H1 (cell line): ENCODE measurements around the gene CTSS. TPM values are rescaled to one million over a fixed set of nuclear protein-coding genes. Genes with fewer than 3 reads are reported as not detected.

Source experiments
- CTCF ChIA-PET: fragments of 300-600 bp; sonication (Branson Sonifier 250); formaldehyde crosslinking; loops from one replicate; lab custom pipeline; 2021; ENCODE audit not compliant: partially characterized antibody; lab: Charles Lee
- POLR2A ChIA-PET: fragments of 300-600 bp; sonication (Branson Sonifier 250); formaldehyde crosslinking; loops from one replicate; lab custom pipeline; 2021; ENCODE audit warnings: inconsistent platforms; ENCODE audit not compliant: partially characterized antibody; lab: Charles Lee
- DNase-seq, 2 experiments: peaks; one replicate each; pipeline versions ENCODE4 v3.0.0 to v3.0.0-alpha.2; 2010 to 2022; ENCODE audit warnings: low spot score in 2 of 2, low read depth in 1 of 2, mixed read lengths in 1 of 2
- FAIRE-seq: peaks from 2 replicates; lab custom pipeline; 2011; peaks lifted over from hg19 to GRCh38; lab: Jason Lieb, UNC
- H2AFZ ChIP-seq: 2 replicates; pipeline ENCODE4 v1.8.1; 2012; ENCODE audit warnings: low read length, inconsistent platforms
- H2AK5ac ChIP-seq: 2 replicates; pipeline ENCODE4 v1.6.1; 2013; ENCODE audit warnings: low read depth, low read length
- H2BK120ac ChIP-seq: replicated peaks from 2 replicates; pipeline ENCODE3; 2013; ENCODE audit warnings: low read depth, low read length, inconsistent platforms
- H2BK12ac ChIP-seq: 2 replicates; pipeline ENCODE4 v1.6.1; 2013; ENCODE audit warnings: low read depth, low read length
- H2BK15ac ChIP-seq: 2 replicates; pipeline ENCODE4 v1.6.1; 2013; ENCODE audit warnings: low read length
- H2BK20ac ChIP-seq: 2 replicates; pipeline ENCODE4 v1.6.1; 2013; ENCODE audit warnings: low read length
- H2BK5ac ChIP-seq: 2 replicates; pipeline ENCODE4 v1.6.1; 2013; ENCODE audit warnings: low read depth, low read length
- H3K14ac ChIP-seq: 2 replicates; pipeline ENCODE4 v1.6.1; 2013; ENCODE audit warnings: inconsistent platforms; ENCODE audit not compliant: insufficient read length
- H3K18ac ChIP-seq: 2 replicates; pipeline ENCODE4 v1.6.1; 2013; ENCODE audit warnings: low read length; ENCODE audit errors: extremely low read depth
- H3K23ac ChIP-seq: 2 replicates; pipeline ENCODE4 v1.6.1; 2013; ENCODE audit warnings: inconsistent platforms; ENCODE audit not compliant: insufficient read length
- H3K23me2 ChIP-seq: 2 replicates; pipeline ENCODE4 v1.6.1; 2013; ENCODE audit warnings: low read depth, low read length
- H3K27ac ChIP-seq: 2 replicates; pipeline ENCODE4 v1.6.1; 2011; ENCODE audit warnings: low read depth, low read length, inconsistent platforms
- H3K27me3 ChIP-seq, 4 experiments: replicated peaks in 1 of 4; 1 replicate in 1 of 4; 2 replicates in 3 of 4; pipeline versions ENCODE4 v1.6.1 to v1.8.1; 2011 to 2013; ENCODE audit warnings: low read length in 3 of 4, mild to moderate bottlenecking in 3 of 4, inconsistent platforms in 2 of 4, mixed read lengths in 2 of 4, moderate library complexity in 1 of 4; ENCODE audit not compliant: control insufficient read depth in 3 of 4, insufficient read depth in 3 of 4; ENCODE audit errors: extremely low read depth in 1 of 4
- H3K36me3 ChIP-seq, 4 experiments: 2 replicates each; pipeline versions ENCODE4 v1.6.1 to v1.8.1; 2011 to 2013; ENCODE audit warnings: mild to moderate bottlenecking in 4 of 4, low read length in 3 of 4, moderate library complexity in 2 of 4, control low read depth in 1 of 4, inconsistent platforms in 1 of 4; ENCODE audit not compliant: insufficient read depth in 4 of 4, control insufficient read depth in 2 of 4
- H3K4ac ChIP-seq: replicated peaks from 2 replicates; pipeline ENCODE3; 2013; ENCODE audit warnings: low read length, low read depth, mixed read lengths, inconsistent platforms; ENCODE audit not compliant: insufficient read length
- H3K4me1 ChIP-seq, 4 experiments: replicated peaks in 1 of 4; 1 replicate in 1 of 4; 2 replicates in 3 of 4; pipeline versions ENCODE4 v1.6.1 to v1.8.1; 2011 to 2013; ENCODE audit warnings: low read length in 3 of 4, inconsistent platforms in 2 of 4, mixed read lengths in 1 of 4; ENCODE audit not compliant: insufficient read depth in 4 of 4, control insufficient read depth in 3 of 4
- H3K4me2 ChIP-seq, 2 experiments: 2 replicates each; pipeline versions ENCODE4 v1.6.1 to v1.8.1; 2011 to 2013; ENCODE audit warnings: low read depth in 2 of 2, low read length in 2 of 2, control low read depth in 1 of 2, inconsistent platforms in 1 of 2, mild to moderate bottlenecking in 1 of 2; ENCODE audit not compliant: insufficient read depth in 1 of 2
- H3K4me3 ChIP-seq, 4 experiments: fragments of 200-600, 300-600 bp in 1 of 4; sonication (generic), shearing (Covaris generic), sonication (Bioruptor Twin) in 1 of 4; 2 replicates each; pipeline versions ENCODE4 v1.5.1 to v1.8.1; 2011 to 2016; ENCODE audit warnings: low read length in 4 of 4, low read depth in 3 of 4, control low read depth in 2 of 4, inconsistent platforms in 2 of 4, mild to moderate bottlenecking in 2 of 4, mixed read lengths in 1 of 4, moderate library complexity in 1 of 4; ENCODE audit not compliant: insufficient read depth in 2 of 4; ENCODE audit errors: extremely low read depth in 1 of 4
- H3K56ac ChIP-seq: replicated peaks from 2 replicates; pipeline ENCODE3; 2013; ENCODE audit warnings: low read depth, mild to moderate bottlenecking, mixed read lengths, low read length, inconsistent platforms; ENCODE audit not compliant: insufficient read length
- H3K79me1 ChIP-seq: 2 replicates; pipeline ENCODE4 v1.6.1; 2013; ENCODE audit warnings: low read depth, low read length, control low read depth
- H3K79me2 ChIP-seq, 2 experiments: 2 replicates each; pipeline versions ENCODE4 v1.6.1 to v1.8.1; 2012 to 2013; ENCODE audit warnings: low read length in 2 of 2, mild to moderate bottlenecking in 2 of 2, inconsistent platforms in 1 of 2; ENCODE audit not compliant: insufficient read depth in 2 of 2, control insufficient read depth in 1 of 2
- H3K9ac ChIP-seq, 4 experiments: replicated peaks in 1 of 4; 1 replicate in 1 of 4; 2 replicates in 3 of 4; pipeline versions ENCODE4 v1.6.1 to v1.8.1; 2011 to 2013; ENCODE audit warnings: low read depth in 3 of 4, low read length in 3 of 4, control low read depth in 2 of 4, mild to moderate bottlenecking in 2 of 4, moderate library complexity in 2 of 4, inconsistent platforms in 1 of 4; ENCODE audit errors: extremely low read depth in 1 of 4
- H3K9me3 ChIP-seq, 2 experiments: 2 replicates each; pipeline versions ENCODE4 v1.6.1 to v1.8.1; 2012 to 2013; ENCODE audit warnings: mild to moderate bottlenecking in 2 of 2, moderate library complexity in 2 of 2, control low read depth in 1 of 2, inconsistent platforms in 1 of 2, low read depth in 1 of 2, low read length in 1 of 2, mixed read lengths in 1 of 2; ENCODE audit not compliant: insufficient read depth in 2 of 2
- H4K20me1 ChIP-seq, 2 experiments: replicated peaks in 1 of 2; 2 replicates each; pipeline versions ENCODE3 to v1.8.1; 2011 to 2013; ENCODE audit warnings: inconsistent platforms in 2 of 2, low read length in 2 of 2, mild to moderate bottlenecking in 1 of 2; ENCODE audit not compliant: insufficient read depth in 2 of 2, control insufficient read depth in 1 of 2
- H4K5ac ChIP-seq: 2 replicates; pipeline ENCODE4 v1.6.1; 2013; ENCODE audit warnings: low read length, low read depth, mixed read lengths, inconsistent platforms; ENCODE audit not compliant: insufficient read length
- H4K8ac ChIP-seq: 2 replicates; pipeline ENCODE4 v1.8.0; 2013; ENCODE audit warnings: mild to moderate bottlenecking, moderate library complexity, low read length, inconsistent platforms; ENCODE audit not compliant: insufficient read depth; ENCODE audit errors: extremely low read depth
- H4K91ac ChIP-seq: replicated peaks from 2 replicates; pipeline ENCODE3; 2013; ENCODE audit warnings: low read length, mixed read lengths, inconsistent platforms; ENCODE audit not compliant: insufficient read length
- NRF1 ChIP-seq: IDR thresholded peaks from 2 replicates; pipeline ENCODE4 v1.6.1; 2011; ENCODE audit warnings: mild to moderate bottlenecking, low read depth, low read length, improper control_type of control experiment
- TAF1 ChIP-seq: IDR thresholded peaks from 2 replicates; pipeline ENCODE4 v1.6.1; 2011; ENCODE audit warnings: mild to moderate bottlenecking, low read depth, low read length
- WGBS, 2 experiments: shearing (Covaris generic) in 1 of 2; methylation state at CpG; one replicate each; pipeline versions ENCODE4 v1.1.6 to v1.1.7; 2013 to 2015; ENCODE audit warnings: low lambda C conversion rate in 2 of 2, mixed read lengths in 2 of 2, inconsistent platforms in 1 of 2, low coverage in 1 of 2, missing lambda C conversion rate in 1 of 2; ENCODE audit not compliant: insufficient replicate concordance in 2 of 2, insufficient coverage in 1 of 2, insufficient read length in 1 of 2; ENCODE audit errors: extremely low coverage in 1 of 2, missing lambda C conversion rate in 1 of 2; 5-methylcytosine and 5-hydroxymethylcytosine counted together
- polyA plus RNA-seq, 7 experiments: library from polyadenylated mRNA; depleted of rRNA in 3 of 7; stranded (reverse) in 5 of 7; unstranded in 2 of 7; fragments of >200 nt in 5 of 7; fragments of 200-250 nt in 2 of 7; gene quantifications; 1 replicate in 5 of 7; 2 replicates in 1 of 7; 4 replicates in 1 of 7; pipeline versions ENCODE4 v1.2.1 to v1.2.3, GENCODE V29; 2011 to 2013; ENCODE audit warnings: missing spikeins in 2 of 7, mixed read lengths in 2 of 7
- total RNA-seq: library from RNA; stranded (reverse); fragmentation: NEBNext Ultra II Directional; extraction: Animal tissue kit (Norgen Biotek cat#: 25700); gene quantifications from 2 replicates; pipeline ENCODE4 v1.2.1, GENCODE V29; 2021

The CTSS gene
- total and polyA plus RNA-seq, 2 of the 8 experiments (the other 6 are each of a cell fraction or from before 2014, with no cell fraction given): not detected

DNA sequence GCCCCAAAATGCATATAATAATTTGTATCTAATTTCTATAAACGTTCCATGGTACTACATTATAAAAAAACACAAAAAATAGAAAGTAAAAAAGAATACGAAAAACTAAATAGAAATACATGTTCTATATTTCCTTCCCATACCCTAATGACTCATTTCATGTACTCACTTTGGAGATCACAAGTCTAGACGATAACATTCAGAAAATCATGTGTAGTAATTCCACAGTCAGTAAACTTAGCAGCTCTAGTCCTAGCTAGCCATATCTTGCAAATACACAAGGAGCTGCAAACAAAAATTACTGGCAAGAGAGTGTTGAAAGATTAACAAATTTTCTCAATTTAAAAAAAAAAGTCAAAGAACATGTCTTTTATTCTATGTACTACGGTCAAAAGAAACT is 70.0 kb downstream of the CTSS start:
- H3K27ac ChIP-seq: no peak overlapping the region
- H3K23ac ChIP-seq: no peak overlapping the region
- H3K56ac ChIP-seq: no peak overlapping the region
- H4K20me1 ChIP-seq: peaks cover 0 to under 1% of the 10 kb centered on the region in 2 experiments
- no peak overlapping the region for H3K4ac ChIP-seq
- CTCF ChIA-PET: interaction anchor here (0.6 to 1.4 kb wide), 2 partner anchors 135 to 286 kb away, joined by 3 read pairs; partner anchors contain the start of gene ANXA9
- no peak for TF ChIP-seq TAF1
- no peak for TF ChIP-seq NRF1
- H3K9ac ChIP-seq: no peak overlapping the region
- H2AK5ac ChIP-seq: no peak overlapping the region
- H2BK15ac ChIP-seq: no peak overlapping the region
- peaks cover 2% of the 10 kb centered on the region for H3K23me2 ChIP-seq
- FAIRE-seq (no peak), DNase-seq (no peak)
- POLR2A ChIA-PET: interaction anchor here (0.7 to 1.7 kb wide), 2 partner anchors 9 to 117 kb away, joined by 3 read pairs; no protein-coding TSS in a partner anchor
- H3K4me2 ChIP-seq: peak overlapping the region; percentile 23 to 66; a peak in 2 of 4 replicates
- H3K79me2 ChIP-seq: peaks cover 0 to 17% of the 10 kb centered on the region in 2 experiments; a peak in 3 of 4 replicates
- H4K8ac ChIP-seq: no peak overlapping the region
- H2BK12ac ChIP-seq: no peak overlapping the region
- WGBS, 2 experiments: 91% methylated on average over 4 of the region's 4 CpGs; no CpG with 5 or more reads in 1 of the 2 experiments
- no peak overlapping the region for H4K5ac ChIP-seq
- no peak overlapping the region for H2BK120ac ChIP-seq
- no peaks in the 10 kb centered on the region for H3K9me3 ChIP-seq
- H3K4me1 ChIP-seq: no peaks in the 10 kb centered on the region
- no peaks in the 10 kb centered on the region; the same call in 1 of the 2 replicates for H3K79me1 ChIP-seq
- H3K4me3 ChIP-seq: peak overlapping the region in 2 of 4 experiments; percentile 48 to 94; a peak in 2 of 8 replicates
- H3K36me3 ChIP-seq: peaks cover 2 to 39% (median 6%) of the 10 kb centered on the region in 4 experiments; a peak in 5 of 8 replicates
- H2AFZ ChIP-seq: no peak overlapping the region
- H4K91ac ChIP-seq: no peak overlapping the region
- H3K18ac ChIP-seq: no peak overlapping the region
- H3K27me3 ChIP-seq: peaks cover 0 to 1% (median 0%) of the 10 kb centered on the region in 4 experiments; a peak in 1 of 7 replicates
- H3K14ac ChIP-seq: no peak overlapping the region
- H2BK5ac ChIP-seq: no peak overlapping the region
- no peak overlapping the region for H2BK20ac ChIP-seq
